ENCODE results near the gene ME1. TPM values are rescaled to one million over a fixed set of nuclear protein-coding genes. Genes with fewer than 3 reads are reported as not detected.
"Not testable (repeated sequence)": the region's sequence is repeated elsewhere in the genome, so short reads cannot be mapped to it uniquely, and the experiment has no call there.

The ME1 gene
- total RNA-seq, 8 experiments from 2014 or later = 1.8 to 21.5 (median 8.6) TPM

DNA sequence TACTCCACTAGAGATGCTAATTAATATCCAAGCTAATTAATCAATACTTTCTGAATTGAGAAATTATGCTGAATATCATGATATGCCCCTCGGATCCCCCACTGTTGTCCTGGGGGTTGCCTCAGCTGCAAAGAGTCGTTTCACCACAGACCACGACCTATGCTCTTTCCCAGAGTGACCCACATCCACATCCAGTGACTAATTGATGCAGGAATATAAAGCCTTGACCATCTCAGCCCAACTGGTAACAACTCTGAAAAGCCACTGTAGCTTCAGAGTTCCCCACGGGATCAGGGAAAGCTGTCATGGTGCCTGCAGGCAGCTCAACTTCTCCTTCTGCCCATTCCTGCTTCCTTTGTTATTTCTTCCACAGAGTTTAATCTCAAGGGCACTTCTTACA is 120.8 kb downstream of the ME1 start:
- WGBS, 10 experiments = 64 to 100% (median 79%) methylated on average over 1 to 4 of the region's 4 CpGs; no CpG with 5 or more reads in 5 of the 10 experiments
- Histone ChIP-seq H3K4me1 (replicated peaks in 1 of 2) (no peaks in the 10 kb centered on the region), H3K4me3 (no peak overlapping the region), H3K27ac (no peak overlapping the region)
- in situ Hi-C loops (cut with MboI; ENCODE audit: low pct_unique_long_range_greater_than_20kb in 2 of 9, low sequenced_read_pairs in 9 of 9, unreplicated experiment in 9 of 9) = no loop called here
- no peak for ATAC-seq (replicated peaks in 6 of 8)

- Histone ChIP-seq H3K4me3 (no peak overlapping the region), H3K27ac (no peak overlapping the region), H3K4me1 (replicated peaks in 1 of 2) (no peaks in the 10 kb centered on the region)
- WGBS, 10 experiments = 0 to 100% (median 80%) methylated on average over 1 of the region's 1 CpG
- in situ Hi-C loops (cut with MboI; ENCODE audit: low pct_unique_long_range_greater_than_20kb in 2 of 9, low sequenced_read_pairs in 9 of 9, unreplicated experiment in 9 of 9) = no loop called here
- ATAC-seq (replicated peaks in 6 of 8) = no peak
Observed at GRCh38 chr6:83309344-83309743, 121.5 kb downstream of the ME1 start.

GRCh38 chr6:83308833-83309232 is 122.0 kb downstream of the ME1 start:
- no peaks in the 10 kb centered on the region for H3K4me1 ChIP-seq (replicated peaks in 1 of 2)
- in situ Hi-C loops (cut with MboI; ENCODE audit: low pct_unique_long_range_greater_than_20kb in 2 of 9, low sequenced_read_pairs in 9 of 9, unreplicated experiment in 9 of 9) = no loop called here
- ATAC-seq (replicated peaks in 6 of 8) = no peak
- H3K4me3 ChIP-seq = no peak overlapping the region
- H3K27ac ChIP-seq = no peak overlapping the region

- no peaks in the 10 kb centered on the region for H3K4me1 ChIP-seq (replicated peaks in 1 of 2)
- no peak overlapping the region for H3K4me3 ChIP-seq
- in situ Hi-C loops (cut with MboI; ENCODE audit: low pct_unique_long_range_greater_than_20kb in 2 of 9, low sequenced_read_pairs in 9 of 9, unreplicated experiment in 9 of 9) = no loop called here
- 17 to 100% (median 90%) methylated on average over 1 of the region's 1 CpG; no CpG with 5 or more reads in 1 of the 10 experiments for WGBS, 10 experiments
- ATAC-seq (replicated peaks in 6 of 8) = no peak
- H3K27ac ChIP-seq = no peak overlapping the region
Observed at GRCh38 chr6:83307849-83308248, 123.0 kb downstream of the ME1 start.

- WGBS, 10 experiments = 0 to 86% (median 67%) methylated on average over 1 of the region's 1 CpG; no CpG with 5 or more reads in 1 of the 10 experiments
- Histone ChIP-seq H3K4me1 (replicated peaks in 1 of 2) (no peaks in the 10 kb centered on the region), H3K27ac (no peak overlapping the region), H3K4me3 (no peak overlapping the region)
- ATAC-seq (replicated peaks in 6 of 8) = no peak
- in situ Hi-C loops (cut with MboI; ENCODE audit: low pct_unique_long_range_greater_than_20kb in 2 of 9, low sequenced_read_pairs in 9 of 9, unreplicated experiment in 9 of 9) = no loop called here
Observed at GRCh38 chr6:83303426-83303825, 127.4 kb downstream of the ME1 start.

DNA sequence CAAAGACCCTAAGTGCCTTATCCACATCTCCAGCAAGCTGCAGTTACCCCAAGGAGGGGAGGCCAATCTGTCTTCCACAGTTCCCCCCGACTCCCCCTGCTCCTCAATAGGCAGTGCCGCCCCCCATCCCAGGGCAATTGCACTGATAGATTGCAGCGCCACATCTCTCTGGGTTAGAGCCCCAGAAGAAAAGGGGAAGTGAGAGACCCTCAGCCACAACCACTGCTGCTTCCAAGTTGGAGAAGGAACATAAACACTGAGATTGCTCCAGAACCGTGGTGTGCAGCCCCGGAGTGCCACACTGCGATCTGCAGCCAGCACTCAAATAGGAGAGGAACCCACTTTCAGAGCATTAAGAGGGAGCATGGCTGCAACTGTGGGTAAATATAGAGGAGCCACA is 136.2 kb downstream of the ME1 start:
- ATAC-seq (replicated peaks in 6 of 8) = no peak
- Histone ChIP-seq H3K4me3 (no peak overlapping the region), H3K4me1 (replicated peaks in 1 of 2) (no peaks in the 10 kb centered on the region), H3K27ac (no peak overlapping the region)
- WGBS, 10 experiments = 70 to 100% (median 100%) methylated on average over 1 to 3 of the region's 6 CpGs; no CpG with 5 or more reads in 5 of the 10 experiments
- in situ Hi-C loops (cut with MboI; ENCODE audit: low pct_unique_long_range_greater_than_20kb in 2 of 9, low sequenced_read_pairs in 9 of 9, unreplicated experiment in 9 of 9) = no loop called here

DNA sequence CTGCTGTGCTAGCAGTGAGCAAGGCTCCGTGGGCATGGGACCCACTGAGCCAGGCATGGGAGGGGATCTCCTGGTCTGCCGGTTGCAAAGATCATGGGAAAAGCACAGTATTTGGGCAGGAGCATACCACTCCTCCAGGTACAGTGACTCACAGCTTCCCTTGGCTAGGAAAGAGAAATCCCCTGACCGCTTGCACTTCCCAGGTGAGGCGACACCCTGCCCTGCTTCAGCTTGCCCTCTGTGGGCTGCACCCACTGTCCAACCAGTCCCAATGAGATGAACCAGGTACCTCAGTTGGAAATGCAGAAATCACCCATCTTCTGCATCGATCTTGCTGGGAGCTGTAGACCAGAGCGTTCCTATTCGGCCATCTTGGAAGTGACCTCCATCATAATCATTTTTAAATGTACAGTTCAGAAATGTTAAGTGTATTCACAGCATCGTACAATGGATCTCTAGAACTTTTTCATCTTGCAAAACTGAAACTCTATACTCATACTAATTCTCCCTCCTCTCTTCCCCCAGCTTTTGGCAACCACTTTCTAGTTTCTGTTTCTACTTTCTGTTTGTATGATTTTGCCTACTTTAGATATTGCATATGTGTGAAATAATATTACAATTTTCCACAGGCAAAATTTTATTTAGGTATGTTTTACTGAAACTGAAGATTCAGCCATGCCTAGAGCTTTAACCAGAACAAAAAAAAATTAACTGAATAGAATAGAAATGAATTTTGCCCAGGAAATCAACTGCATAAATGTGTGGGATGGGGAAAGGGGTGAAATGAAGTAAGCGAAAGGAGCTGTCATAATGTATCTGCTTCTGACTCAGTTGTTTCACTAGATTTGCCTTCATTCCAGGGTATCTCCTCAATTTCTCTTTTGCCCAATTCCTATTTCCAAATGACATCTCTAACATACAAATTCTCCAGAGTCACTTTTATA is 137.7 kb downstream of the ME1 start:
- WGBS, 10 experiments = 83 to 100% (median 98%) methylated on average over 1 to 7 of the region's 9 CpGs; no CpG with 5 or more reads in 1 of the 10 experiments
- ATAC-seq (replicated peaks in 6 of 8) = no peak
- H3K4me3 ChIP-seq = no peak overlapping the region
- H3K4me1 ChIP-seq (replicated peaks in 1 of 2) = no peaks in the 10 kb centered on the region
- in situ Hi-C loops (cut with MboI; ENCODE audit: low pct_unique_long_range_greater_than_20kb in 2 of 9, low sequenced_read_pairs in 9 of 9, unreplicated experiment in 9 of 9) = no loop called here
- no peak overlapping the region for H3K27ac ChIP-seq

DNA sequence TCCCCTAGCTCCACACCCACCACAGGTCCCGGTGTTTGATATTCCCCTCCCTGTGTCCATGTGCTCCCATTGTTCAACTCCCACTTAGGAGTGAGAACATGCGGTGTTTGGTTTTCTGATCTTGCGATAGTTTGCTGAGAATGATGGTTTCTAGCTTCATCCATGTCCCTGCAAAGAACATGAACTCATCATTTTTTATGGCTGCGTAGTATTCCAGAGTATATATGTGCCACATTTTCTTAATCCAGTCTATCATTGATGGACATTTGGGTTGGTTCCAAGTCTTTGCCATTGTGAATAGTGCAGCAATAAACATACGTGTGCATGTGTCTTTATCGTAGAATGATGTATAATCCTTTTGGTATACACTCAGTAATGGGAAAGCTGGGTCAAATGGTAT is 143.6 kb downstream of the ME1 start:
- WGBS, 10 experiments = 95 to 100% (median 100%) methylated on average over 1 to 6 of the region's 6 CpGs; no CpG with 5 or more reads in 1 of the 10 experiments
- ATAC-seq (replicated peaks in 6 of 8); H3K27ac ChIP-seq; in situ Hi-C loops (cut with MboI; ENCODE audit: low pct_unique_long_range_greater_than_20kb in 2 of 9, low sequenced_read_pairs in 9 of 9, unreplicated experiment in 9 of 9); H3K4me3 ChIP-seq; H3K4me1 ChIP-seq (replicated peaks in 1 of 2): not testable (repeated sequence)

GRCh38 chr6:83285917-83286316 is 144.9 kb downstream of the ME1 start:
- H3K27ac ChIP-seq = no peak overlapping the region
- no peak for ATAC-seq (replicated peaks in 6 of 8)
- WGBS, 10 experiments = 40 to 100% (median 87%) methylated on average over 1 to 4 of the region's 4 CpGs
- no peak overlapping the region for H3K4me3 ChIP-seq
- H3K4me1 ChIP-seq (replicated peaks in 1 of 2) = no peaks in the 10 kb centered on the region
- in situ Hi-C loops (cut with MboI; ENCODE audit: low pct_unique_long_range_greater_than_20kb in 2 of 9, low sequenced_read_pairs in 9 of 9, unreplicated experiment in 9 of 9) = no loop called here

- in situ Hi-C loops (cut with MboI; ENCODE audit: low pct_unique_long_range_greater_than_20kb in 2 of 9, low sequenced_read_pairs in 9 of 9, unreplicated experiment in 9 of 9) = no loop called here
- ATAC-seq (replicated peaks in 6 of 8) = no peak
Observed at GRCh38 chr6:83273596-83273995, 157.3 kb downstream of the ME1 start.

GRCh38 chr6:83270971-83271719 is 159.7 kb downstream of the ME1 start:
- 54 to 92% (median 82%) methylated on average over 2 to 6 of the region's 6 CpGs for WGBS, 10 experiments
- in situ Hi-C loops (cut with MboI; ENCODE audit: low pct_unique_long_range_greater_than_20kb in 2 of 9, low sequenced_read_pairs in 9 of 9, unreplicated experiment in 9 of 9) = no loop called here
- Histone ChIP-seq H3K27ac (no peak overlapping the region), H3K4me1 (replicated peaks in 1 of 2) (no peaks in the 10 kb centered on the region), H3K4me3 (no peak overlapping the region)
- peak in 1 of 8 experiments; percentile 20 for ATAC-seq (replicated peaks in 6 of 8)

More at GRCh38 chr6:83273596-83273995, 157.3 kb downstream of the ME1 start:
- H3K4me1 ChIP-seq (replicated peaks in 1 of 2) = no peaks in the 10 kb centered on the region
- no peak overlapping the region for H3K27ac ChIP-seq
- 40 to 100% (median 100%) methylated on average over 1 of the region's 1 CpG; no CpG with 5 or more reads in 4 of the 10 experiments for WGBS, 10 experiments
- H3K4me3 ChIP-seq = no peak overlapping the region

GRCh38 chr6:83265384-83265783 is 165.5 kb downstream of the ME1 start:
- no peaks in the 10 kb centered on the region for H3K4me1 ChIP-seq (replicated peaks in 1 of 2)
- H3K4me3 ChIP-seq = no peak overlapping the region
- WGBS, 10 experiments = 61 to 100% (median 100%) methylated on average over 1 to 2 of the region's 2 CpGs; no CpG with 5 or more reads in 3 of the 10 experiments
- no peak overlapping the region for H3K27ac ChIP-seq
- ATAC-seq (replicated peaks in 6 of 8) = peak in 2 of 8 experiments; percentile 59 to 62
- in situ Hi-C loops (cut with MboI; ENCODE audit: low pct_unique_long_range_greater_than_20kb in 2 of 9, low sequenced_read_pairs in 9 of 9, unreplicated experiment in 9 of 9) = no loop called here

- Histone ChIP-seq H3K4me3 (no peak overlapping the region), H3K4me1 (replicated peaks in 1 of 2) (no peaks in the 10 kb centered on the region), H3K27ac (no peak overlapping the region)
- in situ Hi-C loops (cut with MboI; ENCODE audit: low pct_unique_long_range_greater_than_20kb in 2 of 9, low sequenced_read_pairs in 9 of 9, unreplicated experiment in 9 of 9) = no loop called here
- ATAC-seq (replicated peaks in 6 of 8) = no peak
Observed at GRCh38 chr6:83260577-83260976, 170.3 kb downstream of the ME1 start.
